ENCODE data around the gene ZNF512B. TPM values are rescaled to one million over a fixed set of nuclear protein-coding genes. Genes with fewer than 3 reads are reported as not detected.

ZNF512B gene
- total and polyA plus RNA-seq, 5 donors: 9.8 to 16.1 (median 13.5) TPM

GRCh38 chr20:63955281-63955826 is 14.4 kb downstream of the ZNF512B start:
- peaks cover 8% of the 10 kb centered on the region for H3K4me1 ChIP-seq (ENCODE audit: control insufficient read depth, insufficient read depth, low read length)
- WGBS: under 1% methylated on average over 31 of the region's 31 CpGs
- no peaks in the 10 kb centered on the region for H3K9me3 ChIP-seq (ENCODE audit: control insufficient read depth, low read length)
- peak overlapping the region; percentile 85 for H3K27ac ChIP-seq (ENCODE audit: low read length)
- intact Hi-C loops (cut with DNase I): loop anchor here in 1 of 4 donors (5.0 kb wide), 1 partner anchor 48 kb away; no protein-coding TSS in a partner anchor
- H3K4me3 ChIP-seq (ENCODE audit: low read length): peak overlapping the region; percentile 71
- no peaks in the 10 kb centered on the region for H3K27me3 ChIP-seq (ENCODE audit: control insufficient read depth, insufficient read depth)
- ATAC-seq (peak; percentile 9 to 34), DNase-seq (peak; percentile 64 to 86 (median 82))

DNA sequence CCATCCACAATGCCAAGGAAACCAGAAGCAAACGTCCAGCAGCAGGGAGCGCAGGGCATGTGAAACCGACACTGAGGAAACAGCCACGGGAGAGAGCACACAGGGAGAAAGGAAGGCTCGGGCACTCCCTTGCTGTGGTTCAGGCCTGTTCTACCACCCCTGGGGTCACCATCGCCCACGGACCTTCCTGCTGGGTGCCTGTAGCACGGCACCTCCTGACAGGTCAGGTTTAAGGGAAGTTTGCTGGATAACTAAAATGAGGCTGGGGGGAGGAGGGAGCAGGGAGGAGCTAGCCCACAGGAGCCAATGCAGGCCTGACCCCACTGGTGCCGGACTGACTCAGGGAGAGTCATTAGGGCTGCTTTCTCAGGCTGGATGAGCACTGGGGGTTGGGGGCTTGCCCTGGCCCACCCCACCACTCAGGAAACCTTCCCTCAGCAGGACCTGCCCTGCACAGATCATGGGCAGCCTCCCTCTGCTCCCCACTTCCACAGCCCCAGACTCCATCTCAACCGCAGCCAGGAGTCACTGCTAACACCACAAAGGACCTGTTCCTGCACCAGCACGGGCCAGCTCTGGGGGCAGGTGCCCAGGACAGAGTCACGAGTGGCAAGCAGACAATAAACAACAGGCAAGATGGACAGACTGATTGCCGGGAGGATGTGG is 15.8 kb downstream of the ZNF512B start:
- H3K27me3 ChIP-seq (ENCODE audit: control insufficient read depth, insufficient read depth): no peaks in the 10 kb centered on the region
- peak in 2 of 3 donors; percentile 52 to 63 for DNase-seq
- H3K27ac ChIP-seq (ENCODE audit: low read length): no peak overlapping the region
- 55% methylated on average over 13 of the region's 13 CpGs for WGBS
- H3K9me3 ChIP-seq (ENCODE audit: control insufficient read depth, low read length): no peaks in the 10 kb centered on the region
- no peak for ATAC-seq
- no peak overlapping the region for H3K4me3 ChIP-seq (ENCODE audit: low read length)
- peaks cover 13% of the 10 kb centered on the region for H3K4me1 ChIP-seq (ENCODE audit: control insufficient read depth, insufficient read depth, low read length)
- intact Hi-C loops (cut with DNase I): no loop called here

GRCh38 chr20:63952769-63953168 is 17.0 kb downstream of the ZNF512B start:
- Histone ChIP-seq H3K27me3 (ENCODE audit: control insufficient read depth, insufficient read depth) (no peaks in the 10 kb centered on the region), H3K9me3 (ENCODE audit: control insufficient read depth, low read length) (no peaks in the 10 kb centered on the region), H3K4me3 (ENCODE audit: low read length) (no peak overlapping the region), H3K27ac (ENCODE audit: low read length) (peak overlapping the region; percentile 90), H3K4me1 (ENCODE audit: control insufficient read depth, insufficient read depth, low read length) (peaks cover 13% of the 10 kb centered on the region)
- no peak for ATAC-seq
- 76% methylated on average over 14 of the region's 14 CpGs for WGBS
- intact Hi-C loops (cut with DNase I): no loop called here
- peak in 1 of 3 donors; percentile 55 for DNase-seq

DNA sequence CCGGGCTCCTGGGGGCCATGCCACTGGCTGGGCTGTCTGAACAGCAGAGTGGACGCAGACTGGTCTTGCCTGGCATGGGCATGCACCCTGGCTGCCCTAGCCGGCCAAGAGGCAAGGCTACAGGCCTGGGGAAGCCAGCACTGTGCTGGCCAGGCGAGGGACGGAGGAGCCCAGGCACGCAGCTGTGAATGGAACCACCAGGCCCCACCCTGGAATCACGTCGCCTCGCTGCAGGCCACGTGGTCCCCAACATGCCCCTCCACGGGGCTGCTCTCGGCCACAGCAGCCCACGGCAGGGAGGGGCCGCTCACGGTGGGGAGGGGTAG is 17.6 kb downstream of the ZNF512B start:
- ATAC-seq (no peak), DNase-seq (peak in 2 of 3 donors; percentile 61 to 69)
- no peaks in the 10 kb centered on the region for H3K27me3 ChIP-seq (ENCODE audit: control insufficient read depth, insufficient read depth)
- intact Hi-C loops (cut with DNase I): no loop called here
- no peak overlapping the region for H3K4me3 ChIP-seq (ENCODE audit: low read length)
- WGBS: 57% methylated on average over 15 of the region's 15 CpGs
- H3K4me1 ChIP-seq (ENCODE audit: control insufficient read depth, insufficient read depth, low read length): peaks cover 17% of the 10 kb centered on the region
- H3K9me3 ChIP-seq (ENCODE audit: control insufficient read depth, low read length): no peaks in the 10 kb centered on the region
- peak overlapping the region; percentile 90 for H3K27ac ChIP-seq (ENCODE audit: low read length)

DNA sequence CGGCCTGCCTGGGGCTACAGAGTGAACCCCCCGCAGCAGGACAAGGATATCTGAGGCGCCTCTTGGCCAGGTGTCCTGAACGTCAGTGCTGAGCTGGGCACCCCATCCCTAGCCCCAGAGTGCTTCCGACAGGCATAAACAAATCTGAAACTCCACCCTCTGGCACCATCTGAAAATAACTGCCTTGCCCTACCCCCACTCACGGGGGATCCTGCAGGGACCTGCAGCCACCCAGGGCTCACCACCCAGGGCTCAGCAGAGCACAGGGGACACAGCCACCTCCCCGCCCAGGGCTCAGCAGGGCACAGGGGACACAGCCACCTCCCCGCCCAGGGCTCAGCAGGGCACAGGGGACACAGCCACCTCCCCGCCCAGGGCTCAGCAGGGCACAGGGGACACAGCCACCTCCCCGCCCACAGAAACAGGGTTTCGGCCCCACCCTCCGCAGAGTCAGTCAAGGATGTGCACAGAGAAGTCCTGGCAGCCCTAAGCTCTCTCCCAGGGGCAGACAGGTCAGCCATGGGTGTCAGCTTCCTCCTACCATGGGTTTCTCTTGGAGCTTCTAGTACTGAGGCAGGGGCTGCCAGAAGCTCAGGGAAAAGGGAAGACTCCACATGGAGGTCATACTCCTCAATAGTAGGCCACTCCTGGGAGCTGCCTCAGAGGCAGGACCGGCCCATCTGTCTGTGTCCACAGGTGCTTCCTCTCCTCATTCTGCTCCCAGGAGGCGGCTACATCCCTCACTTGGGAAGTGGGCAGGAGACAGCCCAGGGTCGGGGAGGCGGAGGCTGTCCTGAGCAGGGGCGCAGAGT is 18.1 kb downstream of the ZNF512B start:
- DNase-seq (peak in 2 of 3 donors; percentile 57 to 68), ATAC-seq (no peak)
- H3K27me3 ChIP-seq (ENCODE audit: control insufficient read depth, insufficient read depth): no peaks in the 10 kb centered on the region
- H3K4me1 ChIP-seq (ENCODE audit: control insufficient read depth, insufficient read depth, low read length): peaks cover 17% of the 10 kb centered on the region
- no peak overlapping the region for H3K4me3 ChIP-seq (ENCODE audit: low read length)
- intact Hi-C loops (cut with DNase I): no loop called here
- no peaks in the 10 kb centered on the region for H3K9me3 ChIP-seq (ENCODE audit: control insufficient read depth, low read length)
- 58% methylated on average over 17 of the region's 17 CpGs for WGBS
- H3K27ac ChIP-seq (ENCODE audit: low read length): peak overlapping the region; percentile 90

GRCh38 chr20:63950701-63951397 is 18.9 kb downstream of the ZNF512B start:
- intact Hi-C loops (cut with DNase I): no loop called here
- DNase-seq (peak in 2 of 3 donors; percentile 75 to 77), ATAC-seq (peak; percentile 4 to 15)
- no peaks in the 10 kb centered on the region for H3K27me3 ChIP-seq (ENCODE audit: control insufficient read depth, insufficient read depth)
- H3K4me1 ChIP-seq (ENCODE audit: control insufficient read depth, insufficient read depth, low read length): peaks cover 17% of the 10 kb centered on the region
- H3K4me3 ChIP-seq (ENCODE audit: low read length): no peak overlapping the region
- WGBS: 59% methylated on average over 20 of the region's 20 CpGs
- H3K27ac ChIP-seq (ENCODE audit: low read length): peak overlapping the region; percentile 90
- H3K9me3 ChIP-seq (ENCODE audit: control insufficient read depth, low read length): no peaks in the 10 kb centered on the region

DNA sequence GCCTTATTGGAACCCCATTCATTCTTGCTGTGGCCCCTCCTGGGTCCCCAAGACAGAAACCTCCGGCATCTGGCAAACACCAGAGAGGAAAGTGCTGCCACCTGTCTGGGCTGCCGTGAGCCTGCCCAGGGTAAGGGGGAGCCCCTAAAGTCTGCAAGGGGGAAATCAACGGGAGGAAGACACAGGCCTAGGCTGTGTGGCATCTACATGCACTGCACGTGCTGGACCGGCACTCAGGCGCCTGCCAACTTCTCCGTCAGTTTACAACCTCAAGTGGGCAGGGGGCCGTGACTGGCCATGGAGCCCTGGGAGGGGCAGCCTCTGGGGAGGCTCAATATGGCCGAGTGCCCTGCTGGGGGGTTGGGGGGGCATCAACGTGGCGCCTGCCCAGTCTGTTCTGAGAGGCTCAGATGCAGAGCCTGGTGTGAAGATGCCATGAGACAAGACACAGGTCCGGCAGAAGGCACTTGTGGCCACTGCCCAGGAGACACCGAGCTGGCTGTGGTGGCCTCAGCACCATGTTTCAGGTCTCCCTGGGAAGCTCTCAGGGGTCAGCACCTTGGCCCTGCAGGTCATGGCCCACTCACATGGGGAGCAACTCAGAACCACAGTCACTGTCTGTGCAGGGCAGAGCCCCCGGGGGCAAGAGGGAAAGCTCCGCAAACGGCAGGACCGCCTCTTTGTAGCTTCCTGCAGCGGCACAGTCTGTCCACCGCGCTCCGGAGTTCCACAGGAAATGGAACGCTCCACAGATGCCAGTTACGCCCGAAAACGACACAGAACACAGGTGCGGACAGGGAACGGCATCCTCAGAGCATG is 21.9 kb downstream of the ZNF512B start:
- no peak overlapping the region for H3K4me3 ChIP-seq (ENCODE audit: low read length)

GRCh38 chr20:63946986-63947637 is 22.6 kb downstream of the ZNF512B start:
- WGBS: 72% methylated on average over 15 of the region's 15 CpGs
- peaks cover 11% of the 10 kb centered on the region for H3K4me1 ChIP-seq (ENCODE audit: control insufficient read depth, insufficient read depth, low read length)
- H3K27me3 ChIP-seq (ENCODE audit: control insufficient read depth, insufficient read depth): no peaks in the 10 kb centered on the region
- H3K27ac ChIP-seq (ENCODE audit: low read length): peak overlapping the region; percentile 22
- H3K9me3 ChIP-seq (ENCODE audit: control insufficient read depth, low read length): no peaks in the 10 kb centered on the region
- intact Hi-C loops (cut with DNase I): no loop called here
- no peak overlapping the region for H3K4me3 ChIP-seq (ENCODE audit: low read length)
- DNase-seq (peak; percentile 44 to 80 (median 73)), ATAC-seq (peak in 1 of 2 donors; percentile 3)

More for the DNA sequence above, 21.9 kb downstream of the ZNF512B start:
- 42% methylated on average over 27 of the region's 27 CpGs for WGBS
- Histone ChIP-seq H3K4me1 (ENCODE audit: control insufficient read depth, insufficient read depth, low read length) (peaks cover 14% of the 10 kb centered on the region), H3K9me3 (ENCODE audit: control insufficient read depth, low read length) (no peaks in the 10 kb centered on the region), H3K27ac (ENCODE audit: low read length) (peak overlapping the region; percentile 22), H3K27me3 (ENCODE audit: control insufficient read depth, insufficient read depth) (no peaks in the 10 kb centered on the region)
- ATAC-seq (no peak), DNase-seq (peak; percentile 31 to 73 (median 70))
- intact Hi-C loops (cut with DNase I): no loop called here

DNA sequence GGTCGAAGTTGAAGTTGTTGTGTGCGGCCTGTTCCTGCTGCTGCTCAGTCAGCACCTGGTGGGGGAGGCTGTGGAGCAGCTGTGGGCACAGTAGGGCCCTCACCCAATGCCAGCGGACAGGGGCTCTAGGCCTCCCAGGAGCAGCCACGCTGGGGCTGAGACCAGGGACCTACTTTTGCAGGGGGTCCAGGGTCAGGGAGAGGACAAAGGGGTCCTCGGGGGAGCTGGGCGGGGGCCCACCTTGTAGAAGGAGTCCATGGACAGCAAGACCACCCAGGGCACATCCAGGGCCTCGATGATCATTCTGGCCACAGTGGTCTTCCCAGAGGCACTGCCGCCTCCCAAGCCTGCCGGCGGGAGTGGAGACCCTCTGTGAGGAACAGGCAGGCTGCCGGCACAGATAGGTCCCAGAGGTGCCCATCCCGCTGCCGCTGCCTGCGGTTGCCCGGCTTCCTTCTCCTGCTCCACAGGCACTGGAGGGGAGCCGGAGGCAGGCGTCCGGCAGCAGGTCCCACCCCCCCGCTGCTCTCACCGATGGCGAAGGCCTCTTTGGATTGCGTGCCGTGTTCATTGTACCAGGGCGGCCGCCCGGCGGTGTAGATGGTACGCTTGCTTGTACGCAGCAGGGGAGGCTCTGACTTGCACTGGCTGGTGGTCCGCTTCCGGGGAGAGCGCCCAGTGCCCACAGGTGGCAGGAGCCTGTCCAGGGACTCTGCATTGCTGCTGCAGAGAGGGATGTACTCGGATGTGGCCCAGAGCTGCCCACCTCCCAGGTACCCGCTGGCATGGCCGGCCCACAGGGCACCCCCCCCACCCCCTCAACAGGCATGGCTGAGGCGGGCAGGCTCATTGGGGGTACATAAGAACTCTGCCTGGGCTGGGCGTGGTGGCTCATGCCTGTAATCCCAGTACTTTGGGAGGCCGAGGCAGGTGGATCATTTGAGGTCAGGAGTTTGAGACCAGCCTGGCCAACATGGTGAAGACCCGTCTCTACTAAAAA is 23.5 kb downstream of the ZNF512B start:
- DNase-seq (peak in 2 of 3 donors; percentile 62 to 66), ATAC-seq (no peak)
- Histone ChIP-seq H3K4me1 (ENCODE audit: control insufficient read depth, insufficient read depth, low read length) (peaks cover 8% of the 10 kb centered on the region), H3K9me3 (ENCODE audit: control insufficient read depth, low read length) (no peaks in the 10 kb centered on the region), H3K4me3 (ENCODE audit: low read length) (no peak overlapping the region), H3K27me3 (ENCODE audit: control insufficient read depth, insufficient read depth) (no peaks in the 10 kb centered on the region), H3K27ac (ENCODE audit: low read length) (no peak overlapping the region)
- intact Hi-C loops (cut with DNase I): no loop called here
- 92% methylated on average over 39 of the region's 39 CpGs for WGBS
